Tibial artery (tissue), 4 donors: ENCODE results near the gene IFNG-AS1.

ENCODE experiments used
- DNase-seq, 2 donors: peaks; one replicate each; pipeline ENCODE4 v3.0.0-alpha.2; 2019
- H3K27ac ChIP-seq, 2 donors: fragments of 200-600 bp; sonication (generic) in 1 of 2; 1 replicate in 1 of 2; 2 replicates in 1 of 2; pipeline ENCODE4 v1.5.1; 2018 to 2019; ENCODE audit warnings: mild to moderate bottlenecking in 1 of 2
- H3K27me3 ChIP-seq, 2 donors: fragments of 200-600 bp; sonication (generic) in 1 of 2; one replicate each; pipeline versions ENCODE4 v1.5.1 to v1.6.0; 2016 to 2019
- H3K36me3 ChIP-seq, 3 donors: fragments of 200-600 bp; sonication (generic) in 2 of 3; one replicate each; pipeline ENCODE4 v1.5.1; 2016 to 2019; ENCODE audit warnings: mild to moderate bottlenecking in 2 of 3
- H3K4me1 ChIP-seq, 4 donors: fragments of 200-600 bp; sonication (generic) in 2 of 4; 1 replicate in 3 of 4; 2 replicates in 1 of 4; pipeline ENCODE4 v1.5.1; 2016 to 2019
- H3K4me3 ChIP-seq, 2 donors: fragments of 200-600 bp; sonication (generic) in 1 of 2; 1 replicate in 1 of 2; 2 replicates in 1 of 2; pipeline ENCODE4 v1.5.1; 2018 to 2019; ENCODE audit warnings: mild to moderate bottlenecking in 2 of 2
- H3K9me3 ChIP-seq, 3 donors: fragments of 200-600 bp; sonication (generic) in 1 of 3; one replicate each; pipeline ENCODE4 v1.5.1; 2016 to 2019
- CTCF ChIP-seq, 2 experiments: fragments of 200-600 bp in 1 of 2; fragments of 450-650 bp in 1 of 2; IDR thresholded peaks; one replicate each; pipeline ENCODE4 v1.5.1; 2017 to 2019; ENCODE audit warnings: antibody characterized with exemption in 2 of 2, mild to moderate bottlenecking in 1 of 2, moderate library complexity in 1 of 2
- intact Hi-C: fragments of 100-400 bp; cut with DNase I; formaldehyde crosslinking; loops from one replicate; pipeline ENCODE4 v1.15.0; 2023; ENCODE audit warnings: low total_unique reads

Gene IFNG-AS1

GRCh38 chr12:68042212-68042699 is 53.0 kb downstream of the IFNG-AS1 start:
- H3K4me3 ChIP-seq, result no peak overlapping the region
- H3K27ac ChIP-seq, result no peak overlapping the region
- no peaks in the 10 kb centered on the region for H3K36me3 ChIP-seq
- H3K27me3 ChIP-seq, result no peaks in the 10 kb centered on the region
- no peaks in the 10 kb centered on the region for H3K9me3 ChIP-seq
- no peak for DNase-seq
- H3K4me1 ChIP-seq, result no peaks in the 10 kb centered on the region
- no peak for TF ChIP-seq CTCF (IDR thresholded peaks at IDR 0.05)
- intact Hi-C loops, result no loop called here

DNA sequence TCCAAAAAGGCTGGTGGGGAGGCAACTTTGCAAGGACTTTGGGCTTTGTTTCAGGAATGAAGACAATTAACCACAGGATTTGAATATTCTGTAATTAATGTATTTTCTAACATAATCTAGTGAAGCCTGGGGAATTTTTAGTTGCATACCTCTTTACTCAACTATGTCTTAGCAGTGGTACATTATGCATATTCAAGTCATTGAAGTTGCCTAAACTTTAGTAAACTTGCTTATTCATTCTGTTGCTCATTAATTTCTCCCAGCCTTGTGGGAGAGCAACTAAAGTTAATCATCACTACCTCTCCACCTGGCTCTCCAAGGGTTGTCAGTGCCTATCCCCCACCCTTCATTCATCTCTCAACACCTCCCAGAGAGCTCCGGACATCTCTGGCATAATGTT is 54.2 kb downstream of the IFNG-AS1 start:
- no peak for TF ChIP-seq CTCF (IDR thresholded peaks at IDR 0.05)
- DNase-seq, result no peak
- Histone ChIP-seq H3K9me3 (no peaks in the 10 kb centered on the region), H3K36me3 (no peaks in the 10 kb centered on the region), H3K27ac (no peak overlapping the region), H3K4me1 (no peaks in the 10 kb centered on the region), H3K27me3 (no peaks in the 10 kb centered on the region), H3K4me3 (no peak overlapping the region)
- intact Hi-C loops, result no loop called here

DNA sequence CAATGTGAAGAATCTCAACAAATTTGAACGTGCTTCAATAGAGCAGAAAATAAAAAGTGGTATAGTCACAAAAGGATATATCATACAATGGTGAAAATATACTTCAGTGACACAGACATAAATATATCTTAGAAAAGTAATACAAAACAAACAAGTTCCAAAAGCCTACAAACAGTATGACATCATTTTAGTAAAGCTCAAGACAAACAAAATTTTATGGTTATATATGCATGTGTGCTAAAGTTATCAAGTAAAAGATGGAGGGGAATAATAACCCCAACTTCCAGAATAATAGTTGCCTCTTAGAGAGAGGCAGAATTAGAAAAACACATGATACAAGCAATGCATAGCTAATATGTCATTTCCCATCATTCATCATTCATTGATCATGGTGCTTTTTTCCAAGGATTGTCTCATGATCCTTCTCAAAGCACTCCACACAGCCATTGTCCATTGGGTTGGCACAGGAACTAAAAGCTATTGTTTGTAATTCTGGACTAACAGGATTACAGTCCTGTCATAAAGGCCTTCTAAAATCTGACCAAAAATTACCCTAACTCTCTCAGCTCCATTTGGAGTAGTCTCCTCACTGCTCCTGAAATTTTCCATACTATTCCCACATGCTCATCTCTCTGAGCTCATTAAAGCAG is 59.5 kb downstream of the IFNG-AS1 start:
- no peaks in the 10 kb centered on the region for H3K9me3 ChIP-seq
- no peaks in the 10 kb centered on the region for H3K4me1 ChIP-seq
- H3K4me3 ChIP-seq, result no peak overlapping the region
- no peak for TF ChIP-seq CTCF (IDR thresholded peaks at IDR 0.05)
- DNase-seq, result no peak
- H3K27ac ChIP-seq, result no peak overlapping the region
- H3K36me3 ChIP-seq, result no peaks in the 10 kb centered on the region
- no peaks in the 10 kb centered on the region for H3K27me3 ChIP-seq
- intact Hi-C loops, result no loop called here

DNA sequence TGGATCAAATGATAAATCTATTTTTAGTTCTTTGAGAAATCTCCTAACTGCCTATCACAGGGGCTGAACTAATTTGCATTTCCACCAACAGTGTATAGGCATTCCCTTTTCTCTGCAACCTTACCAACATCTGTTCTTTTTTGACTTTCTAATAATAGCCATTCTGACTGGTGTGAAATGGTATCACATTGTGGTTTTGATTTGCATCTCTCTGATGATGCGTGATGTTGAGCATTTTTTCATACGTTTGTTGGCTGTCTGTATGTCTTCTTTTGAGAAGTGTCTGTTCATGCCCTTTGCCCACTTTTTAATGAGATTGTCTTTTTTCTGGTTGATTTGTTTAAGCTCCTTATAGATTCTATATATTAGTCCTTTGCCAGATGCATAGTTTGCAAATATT is 67.1 kb downstream of the IFNG-AS1 start:
- H3K4me3 ChIP-seq, result no peak overlapping the region
- TF ChIP-seq CTCF (IDR thresholded peaks at IDR 0.05), result no peak
- no peaks in the 10 kb centered on the region for H3K27me3 ChIP-seq
- H3K4me1 ChIP-seq, result no peaks in the 10 kb centered on the region
- intact Hi-C loops, result no loop called here
- H3K27ac ChIP-seq, result no peak overlapping the region
- DNase-seq, result no peak
- H3K36me3 ChIP-seq, result no peaks in the 10 kb centered on the region
- peaks cover 0 to 16% (median 12%) of the 10 kb centered on the region in 3 donors for H3K9me3 ChIP-seq

DNA sequence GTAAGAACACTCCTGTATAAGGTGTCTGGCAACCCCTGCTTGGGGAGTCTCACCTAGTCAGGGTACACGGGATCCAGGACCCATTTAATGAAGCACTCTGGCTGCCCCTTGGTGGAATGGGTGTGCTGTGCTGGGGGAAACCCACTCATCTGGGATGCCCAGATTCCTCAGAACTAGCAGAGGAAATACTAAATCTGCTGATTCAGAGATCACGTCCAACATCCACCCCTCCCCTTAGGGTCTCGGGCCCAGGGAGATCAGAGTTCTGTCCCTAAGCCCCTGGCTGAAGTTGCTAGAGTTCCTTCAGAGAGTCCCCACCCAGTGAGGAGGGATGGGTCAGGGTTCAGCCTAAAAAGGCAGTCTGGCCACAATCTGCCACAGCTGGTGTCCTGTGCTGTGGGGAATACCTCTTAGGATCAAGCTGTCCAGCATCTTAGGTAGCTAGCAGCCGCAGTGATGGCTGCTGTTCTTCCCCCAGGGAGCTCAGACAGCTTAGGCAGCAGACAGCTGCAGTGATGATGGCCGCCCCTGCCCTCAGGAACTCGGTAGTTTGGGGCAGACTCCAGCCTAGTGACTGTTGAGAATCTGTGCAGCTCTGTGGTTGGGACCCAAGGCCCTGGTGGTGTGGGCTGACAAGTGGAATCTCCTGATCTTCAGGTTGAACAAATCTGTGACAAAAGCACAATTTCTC is 74.8 kb downstream of the IFNG-AS1 start:
- no peaks in the 10 kb centered on the region for H3K36me3 ChIP-seq
- H3K4me3 ChIP-seq, result no peak overlapping the region
- DNase-seq, result no peak
- intact Hi-C loops, result no loop called here
- no peaks in the 10 kb centered on the region for H3K4me1 ChIP-seq
- no peak for TF ChIP-seq CTCF (IDR thresholded peaks at IDR 0.05)
- peaks cover 0 to 9% (median 5%) of the 10 kb centered on the region in 3 donors for H3K9me3 ChIP-seq
- H3K27me3 ChIP-seq, result no peaks in the 10 kb centered on the region
- H3K27ac ChIP-seq, result no peak overlapping the region
